Stimulated activated naive CD8-positive, alpha-beta T cell treated with anti-CD3 and anti-CD28 coated beads, Interleukin-15, amount 100 ng/mL, for 72 hours (primary cell): ENCODE measurements around the gene ZBED2.
"Not testable (repeated sequence)": the region's sequence is repeated elsewhere in the genome, so short reads cannot be mapped to it uniquely, and the experiment has no call there.

Experiments
- ATAC-seq: fragments of 150-1000 bp; cut with Tn5 transposase; 2 replicates; pipeline ENCODE4 v1.10.0; 2021; ENCODE audit warnings: mild to moderate bottlenecking, moderate library complexity
- DNase-seq, 2 donors: peaks; one replicate each; pipeline ENCODE4 v3.0.0; 2021 to 2022
- H3K27ac Mint-ChIP-seq, 2 donors: one replicate each; pipeline ENCODE4 v1.8.0; 2022; ENCODE audit warnings: mild to moderate bottlenecking in 2 of 2, mixed read lengths in 2 of 2, moderate library complexity in 2 of 2
- H3K27me3 Mint-ChIP-seq: one replicate; pipeline ENCODE4 v1.8.0; 2022; ENCODE audit warnings: mixed read lengths
- H3K4me1 Mint-ChIP-seq: one replicate; pipeline ENCODE4 v1.8.0; 2022; ENCODE audit warnings: mild to moderate bottlenecking, mixed read lengths
- H3K4me3 Mint-ChIP-seq, 2 donors: one replicate each; pipeline ENCODE4 v1.8.0; 2022; ENCODE audit warnings: mild to moderate bottlenecking in 2 of 2, mixed read lengths in 2 of 2, moderate library complexity in 1 of 2
- H3K9me3 Mint-ChIP-seq, 2 donors: one replicate each; pipeline ENCODE4 v1.8.0; 2022; ENCODE audit warnings: mixed read lengths in 2 of 2

ZBED2 gene, protein sequence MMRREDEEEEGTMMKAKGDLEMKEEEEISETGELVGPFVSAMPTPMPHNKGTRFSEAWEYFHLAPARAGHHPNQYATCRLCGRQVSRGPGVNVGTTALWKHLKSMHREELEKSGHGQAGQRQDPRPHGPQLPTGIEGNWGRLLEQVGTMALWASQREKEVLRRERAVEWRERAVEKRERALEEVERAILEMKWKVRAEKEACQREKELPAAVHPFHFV

DNA sequence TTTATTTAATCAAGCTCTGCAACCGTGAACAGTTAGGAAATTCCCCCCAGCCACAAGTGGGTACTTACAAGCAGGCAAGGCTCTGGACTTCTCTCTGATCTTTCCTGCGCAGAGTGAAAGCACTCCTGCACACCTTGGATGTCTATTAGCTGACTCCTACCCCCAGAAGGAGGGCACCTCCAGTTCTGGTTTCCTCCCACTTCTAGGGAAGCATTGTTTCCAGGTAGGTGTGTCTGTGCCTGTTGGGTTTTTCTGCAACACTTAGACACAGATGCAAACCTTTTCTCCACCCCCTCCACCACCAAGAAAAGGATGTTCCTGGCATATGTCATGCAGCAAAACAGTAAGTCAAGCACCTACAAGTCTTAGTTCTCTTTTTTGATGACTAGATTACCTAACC lies at the start of gene ZBED2:
Gene ZBED2 (minus strand): TSS at position 115 of the 400 bp plus-strand sequence. CDS start 1,145 bp downstream, outside the sequence.
- Mint-ChIP-seq H3K27ac (peak within 1 kb of the TSS; percentile 97), H3K4me3 (peak within 1 kb of the TSS; percentile 83 to 96), H3K9me3 (peaks cover 0 to 4% of the 10 kb centered on the region in 2 donors), H3K27me3 (no peaks in the 10 kb centered on the region), H3K4me1 (peaks cover 71% of the 10 kb centered on the region)
- DNase-seq, result peak in 1 of 2 donors; percentile 68
- peak; percentile 78 for ATAC-seq

DNA sequence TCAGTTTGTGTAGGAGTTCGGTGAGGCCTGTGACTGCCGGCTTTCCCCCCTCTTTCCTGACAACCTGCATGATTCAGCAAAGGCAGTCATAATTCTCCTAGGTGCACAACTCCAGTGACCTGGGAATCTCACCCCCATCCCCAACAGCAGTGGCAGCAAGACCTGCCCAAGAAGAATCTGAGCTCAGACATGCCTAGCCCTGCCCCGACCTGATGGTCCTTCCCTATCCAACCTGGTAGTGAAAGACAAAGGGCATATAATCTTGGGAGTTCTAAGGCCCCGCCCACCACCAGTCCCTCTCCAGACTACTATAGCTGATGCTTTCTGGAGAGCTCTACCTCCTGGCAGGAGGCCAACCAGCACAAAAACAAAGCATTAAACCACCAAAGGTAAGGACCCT lies 44.2 kb upstream of the ZBED2 start:
- peaks cover 39 to 52% of the 10 kb centered on the region in 2 donors for H3K9me3 Mint-ChIP-seq
- H3K4me3 Mint-ChIP-seq, result no peak overlapping the region
- DNase-seq, result no peak
- H3K27ac Mint-ChIP-seq, result no peak overlapping the region
- H3K27me3 Mint-ChIP-seq, result no peaks in the 10 kb centered on the region
- no peaks in the 10 kb centered on the region for H3K4me1 Mint-ChIP-seq
- ATAC-seq, result no peak

DNA sequence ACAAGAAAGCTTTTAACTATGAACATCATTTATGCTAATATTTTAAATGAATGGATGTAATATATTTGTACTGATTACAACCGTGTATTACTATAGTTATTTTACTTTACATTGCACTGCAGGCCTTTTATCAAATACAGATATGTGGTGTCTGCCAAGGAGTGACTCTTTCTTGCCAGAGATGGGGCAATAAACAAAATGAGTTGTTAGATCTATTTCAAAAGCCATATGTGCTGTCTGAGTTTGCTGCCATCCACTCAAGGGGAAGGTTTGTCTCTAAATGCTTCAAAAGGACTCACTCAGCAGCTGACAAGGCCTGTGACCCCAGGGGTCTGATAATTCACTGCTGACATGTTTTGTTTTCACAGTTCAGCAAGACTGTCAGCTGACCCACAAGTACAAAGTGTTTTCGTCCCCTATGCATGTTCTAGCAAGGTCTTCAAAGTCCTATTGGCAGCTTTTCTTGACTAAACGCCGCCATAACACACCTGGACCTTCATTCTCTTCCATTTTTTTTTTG lies 41.3 kb upstream of the ZBED2 start:
- ATAC-seq, result no peak
- DNase-seq, result no peak
- no peak overlapping the region for H3K4me3 Mint-ChIP-seq
- no peak overlapping the region for H3K27ac Mint-ChIP-seq
- no peaks in the 10 kb centered on the region for H3K27me3 Mint-ChIP-seq
- H3K9me3 Mint-ChIP-seq, result peaks cover 20 to 33% of the 10 kb centered on the region in 2 donors
- no peaks in the 10 kb centered on the region for H3K4me1 Mint-ChIP-seq

DNA sequence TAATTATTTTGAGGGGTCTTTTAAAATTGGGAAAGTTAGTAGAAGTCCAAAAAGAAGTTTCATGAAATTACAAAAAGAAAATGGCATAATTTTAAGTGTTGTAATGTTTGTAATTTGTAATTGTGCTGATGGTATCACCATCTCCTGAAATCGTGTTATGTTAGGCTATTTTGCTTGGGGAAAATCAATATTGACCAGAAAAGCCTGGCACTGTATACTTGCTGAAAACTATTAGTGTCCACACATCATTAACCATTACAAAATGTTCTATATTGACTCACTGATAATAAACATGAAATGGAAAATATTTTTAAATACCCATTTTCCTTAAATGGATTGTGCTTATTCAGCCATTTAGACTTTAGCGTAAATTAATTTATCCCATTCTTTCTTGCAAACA lies 40.3 kb upstream of the ZBED2 start:
- H3K4me1 Mint-ChIP-seq, result no peaks in the 10 kb centered on the region
- H3K27ac Mint-ChIP-seq, result no peak overlapping the region
- DNase-seq (no peak), ATAC-seq (no peak)
- H3K4me3 Mint-ChIP-seq, result no peak overlapping the region
- peaks cover 12 to 34% of the 10 kb centered on the region in 2 donors for H3K9me3 Mint-ChIP-seq
- H3K27me3 Mint-ChIP-seq, result no peaks in the 10 kb centered on the region

DNA sequence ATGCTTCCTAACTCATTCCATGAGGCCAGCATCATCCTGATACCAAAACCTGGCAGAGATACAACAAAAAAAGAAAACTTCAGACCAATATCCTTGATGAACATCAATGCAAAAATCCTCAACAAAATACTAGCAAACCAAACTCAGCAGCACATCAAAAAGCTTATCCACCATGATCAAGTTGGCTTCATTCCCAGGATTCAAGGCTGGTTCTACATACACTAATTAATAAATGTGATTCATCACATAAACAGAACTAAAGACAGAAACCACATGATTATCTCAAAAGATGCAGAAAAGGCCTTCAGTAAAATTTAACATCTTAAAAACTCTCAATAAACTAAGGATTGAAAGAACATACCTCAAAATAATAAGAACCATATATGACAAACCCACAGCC lies 35.5 kb upstream of the ZBED2 start:
- H3K9me3 Mint-ChIP-seq, result peaks cover 29 to 49% of the 10 kb centered on the region in 2 donors
- ATAC-seq, H3K4me3 Mint-ChIP-seq, H3K27ac Mint-ChIP-seq, H3K4me1 Mint-ChIP-seq, DNase-seq, H3K27me3 Mint-ChIP-seq: not testable (repeated sequence)

DNA sequence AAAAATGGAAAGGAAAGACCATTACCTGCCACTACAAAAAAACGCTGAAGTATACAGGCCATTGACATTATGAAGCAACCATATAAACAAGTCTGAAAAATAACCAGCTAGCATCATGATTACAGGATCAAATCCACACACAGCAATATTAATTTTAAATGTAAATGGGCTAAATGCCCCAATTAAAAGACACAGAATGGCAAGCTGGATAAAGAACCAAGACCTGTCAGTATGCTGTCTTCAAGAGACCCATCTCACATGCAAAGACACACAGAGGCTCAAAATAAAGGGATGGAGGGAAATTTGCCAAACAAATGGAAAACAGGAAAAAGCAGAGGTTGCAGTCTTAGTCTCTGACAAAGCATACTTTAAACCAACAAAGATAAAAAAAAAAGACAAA lies 33.9 kb upstream of the ZBED2 start:
- H3K4me1 Mint-ChIP-seq, H3K27ac Mint-ChIP-seq, DNase-seq, ATAC-seq, H3K4me3 Mint-ChIP-seq, H3K27me3 Mint-ChIP-seq: not testable (repeated sequence)
- H3K9me3 Mint-ChIP-seq, result peaks cover 29 to 49% of the 10 kb centered on the region in 2 donors

DNA sequence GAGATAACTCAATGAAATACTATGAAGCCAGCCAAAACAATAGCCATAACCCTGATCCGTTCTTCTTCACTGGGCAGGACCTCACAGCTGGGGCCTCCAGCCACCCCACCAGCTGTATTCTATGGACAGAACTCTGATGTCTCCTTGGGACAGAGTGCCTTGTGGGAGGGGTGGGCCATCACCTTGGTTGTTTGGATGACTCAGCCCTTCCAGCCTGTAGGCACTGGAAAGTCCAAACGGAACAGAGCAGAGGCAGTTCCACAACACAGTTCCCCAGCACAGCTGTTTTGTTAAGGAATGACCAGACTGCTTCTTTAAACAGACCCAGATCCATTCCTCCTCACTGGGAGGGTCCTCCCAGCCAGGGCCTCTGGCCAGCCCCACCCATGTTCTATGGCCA lies 31.9 kb upstream of the ZBED2 start:
- Mint-ChIP-seq H3K27me3 (no peaks in the 10 kb centered on the region), H3K4me3 (no peak overlapping the region), H3K27ac (peak overlapping the region in 1 of 2 donors; percentile 42), H3K9me3 (peaks cover 24 to 46% of the 10 kb centered on the region in 2 donors), H3K4me1 (peaks cover 9% of the 10 kb centered on the region)
- ATAC-seq (no peak), DNase-seq (no peak)

DNA sequence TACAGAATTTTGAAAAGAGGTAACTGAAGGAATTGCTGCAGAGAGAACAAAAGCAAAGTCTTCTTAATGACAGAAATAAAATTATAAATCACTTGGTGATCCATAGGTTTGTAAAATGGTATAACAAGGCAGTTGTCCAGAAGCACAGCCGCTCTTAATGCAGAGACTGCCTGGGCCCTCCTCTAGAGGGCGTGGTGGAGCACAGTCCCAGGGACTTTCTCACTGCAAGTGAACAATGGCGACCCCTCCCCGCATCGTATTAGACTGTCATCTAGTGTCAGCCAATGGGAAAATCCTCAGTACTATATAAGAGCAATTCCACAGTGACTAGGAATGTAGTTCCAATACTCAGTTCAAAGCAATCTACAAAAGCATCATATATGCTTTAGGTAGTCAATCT lies 26.4 kb upstream of the ZBED2 start:
- peaks cover 52% of the 10 kb centered on the region for H3K4me1 Mint-ChIP-seq
- no peak for ATAC-seq
- H3K27me3 Mint-ChIP-seq, result no peaks in the 10 kb centered on the region
- peaks cover 0 to 7% of the 10 kb centered on the region in 2 donors for H3K9me3 Mint-ChIP-seq
- no peak overlapping the region for H3K27ac Mint-ChIP-seq
- no peak overlapping the region for H3K4me3 Mint-ChIP-seq
- DNase-seq, result peak in 1 of 2 donors; percentile 38

DNA sequence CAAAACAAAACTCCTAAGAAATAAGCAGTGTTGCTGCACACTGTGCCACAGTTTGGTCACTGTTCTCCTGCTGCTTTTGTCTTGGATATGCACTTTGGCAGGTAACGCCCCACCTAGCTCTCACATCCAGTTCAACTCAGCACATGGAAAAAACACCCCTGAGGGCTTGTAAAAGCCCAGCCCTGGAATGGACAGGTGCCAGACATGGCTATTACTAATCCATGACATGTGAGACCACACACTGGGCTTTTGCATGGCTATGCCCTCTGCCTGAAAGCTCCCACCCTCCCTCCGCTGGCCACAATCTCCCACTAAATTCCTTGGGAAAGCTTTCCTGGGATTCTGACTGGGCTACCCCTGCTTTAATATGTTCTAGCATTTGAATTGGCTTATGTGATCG lies 24.7 kb upstream of the ZBED2 start:
- DNase-seq, result no peak
- Mint-ChIP-seq H3K9me3 (peaks cover 0 to 8% of the 10 kb centered on the region in 2 donors), H3K4me3 (no peak overlapping the region), H3K27me3 (no peaks in the 10 kb centered on the region), H3K27ac (no peak overlapping the region), H3K4me1 (peaks cover 69% of the 10 kb centered on the region)
- ATAC-seq, result no peak

DNA sequence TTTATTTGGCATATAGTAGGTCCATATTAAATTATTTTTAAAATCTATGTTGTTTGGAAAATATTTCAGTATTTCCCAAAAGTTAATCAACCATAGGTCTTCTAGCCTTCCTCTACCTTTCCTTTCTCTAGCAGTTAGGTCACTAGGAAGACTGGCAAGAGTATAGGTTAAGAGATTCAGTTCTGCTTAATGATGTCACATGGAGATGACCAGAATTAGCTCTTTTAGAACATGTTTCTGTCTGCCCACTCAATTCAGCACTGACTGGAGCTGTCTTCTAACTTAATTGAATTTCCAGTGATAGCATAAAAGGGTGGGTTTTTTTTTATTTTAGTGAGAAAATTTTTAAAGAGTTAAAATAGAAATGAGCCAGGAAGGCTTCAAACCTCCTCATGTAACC lies 23.8 kb upstream of the ZBED2 start:
- DNase-seq, result no peak
- no peak for ATAC-seq
- H3K4me3 Mint-ChIP-seq, result no peak overlapping the region

DNA sequence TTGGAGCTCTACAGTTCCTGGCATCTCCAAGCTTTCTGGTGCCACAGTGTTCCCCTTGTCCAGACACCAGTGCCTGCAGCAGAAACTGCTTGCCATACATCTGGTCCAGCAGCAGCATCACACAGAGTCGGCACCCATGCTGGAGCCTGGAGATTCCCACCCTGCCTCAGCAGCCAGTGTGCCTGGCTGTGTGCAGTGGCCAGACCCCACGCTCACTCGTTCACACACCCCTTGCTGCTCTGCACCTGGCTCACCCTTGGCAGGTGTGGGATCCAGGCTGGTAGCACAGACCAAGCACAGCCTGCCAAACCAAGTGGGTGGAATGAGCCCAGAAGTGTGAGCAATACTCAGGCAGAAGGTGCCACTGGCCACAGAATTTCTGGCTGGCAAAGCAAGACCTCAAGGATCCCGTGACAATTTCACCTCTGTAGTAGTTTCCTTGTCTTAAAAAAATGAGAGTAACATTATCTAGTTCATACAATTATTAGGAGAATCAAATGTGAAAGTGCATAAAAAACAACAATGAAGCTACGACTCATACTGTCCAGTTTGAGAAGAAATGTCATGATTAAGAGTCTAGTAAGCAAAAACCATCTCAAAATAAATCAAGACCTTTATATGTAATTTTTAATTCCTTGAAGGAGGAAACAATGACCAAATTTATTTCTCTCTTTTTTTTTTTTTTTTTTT lies 22.9 kb upstream of the ZBED2 start:
- Mint-ChIP-seq H3K4me1 (peaks cover 80% of the 10 kb centered on the region), H3K4me3 (peak overlapping the region; percentile 9 to 43), H3K27me3 (no peaks in the 10 kb centered on the region), H3K27ac (peak overlapping the region in 1 of 2 donors; percentile 83), H3K9me3 (peaks cover 0 to 13% of the 10 kb centered on the region in 2 donors)
- ATAC-seq (no peak), DNase-seq (no peak)

More for the DNA sequence above, 23.8 kb upstream of the ZBED2 start:
- Mint-ChIP-seq H3K9me3 (peaks cover 0 to 13% of the 10 kb centered on the region in 2 donors), H3K27me3 (no peaks in the 10 kb centered on the region), H3K27ac (no peak overlapping the region), H3K4me1 (peaks cover 71% of the 10 kb centered on the region)

DNA sequence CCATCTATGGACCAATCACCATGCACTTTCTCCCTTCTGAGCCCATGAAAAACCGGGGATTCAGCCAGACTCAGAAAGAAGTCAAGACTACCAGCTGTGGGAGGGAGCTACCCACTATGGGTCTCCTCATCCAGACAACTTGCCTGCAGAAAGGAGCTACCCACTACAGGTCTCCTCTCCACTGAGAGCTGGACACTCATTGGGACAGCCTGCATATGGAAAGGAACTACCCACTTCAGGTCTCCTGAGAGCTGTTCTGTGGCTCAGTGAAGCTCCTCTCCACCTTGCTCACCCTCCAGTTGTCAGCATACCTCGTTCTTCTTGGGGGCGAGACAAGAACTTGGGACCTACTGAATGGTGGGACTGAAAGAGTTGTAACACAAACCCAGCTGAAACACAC lies 22.3 kb upstream of the ZBED2 start:
- ATAC-seq (no peak), DNase-seq (peak in 1 of 2 donors; percentile 20)
- Mint-ChIP-seq H3K4me1 (peaks cover 86% of the 10 kb centered on the region), H3K27me3 (no peaks in the 10 kb centered on the region), H3K4me3 (peak overlapping the region in 1 of 2 donors; percentile 43), H3K27ac (peak overlapping the region in 1 of 2 donors; percentile 83), H3K9me3 (peaks cover 0 to 13% of the 10 kb centered on the region in 2 donors)

DNA sequence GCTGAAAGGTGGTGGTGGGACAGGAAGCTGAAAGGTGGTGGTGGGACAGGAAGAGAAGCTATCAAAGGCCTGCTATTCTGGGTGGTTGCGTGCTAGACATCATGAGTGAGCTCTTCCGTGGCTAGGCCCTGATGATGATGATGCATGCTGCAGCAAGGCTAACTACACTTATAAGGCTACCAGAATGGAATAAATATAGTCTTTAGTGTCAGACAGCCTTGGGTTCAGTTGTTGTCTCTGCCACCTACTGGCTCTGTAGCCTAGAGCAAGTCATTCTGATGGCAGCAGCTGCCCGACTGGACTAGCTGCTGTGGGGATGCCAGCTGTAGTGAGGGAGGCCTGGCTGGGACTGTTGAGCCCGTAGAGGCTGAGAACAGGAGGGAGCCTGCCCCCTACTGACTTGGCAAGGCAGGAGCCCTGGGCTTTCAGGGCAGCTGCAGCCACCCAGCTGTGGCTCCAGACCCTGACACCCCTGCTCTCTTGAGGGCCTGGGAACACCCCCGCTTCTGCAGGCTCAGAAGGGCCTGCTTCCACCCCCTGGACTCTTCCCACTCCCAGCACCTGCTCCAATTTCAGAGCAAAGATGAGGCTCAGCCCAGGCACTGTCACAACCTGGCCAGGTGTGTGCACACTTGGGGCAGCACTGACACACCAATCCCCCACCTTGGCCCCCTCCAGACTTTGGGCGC lies 21.4 kb upstream of the ZBED2 start:
- Mint-ChIP-seq H3K27ac (peak overlapping the region; percentile 95 to 97), H3K4me3 (peak overlapping the region; percentile 43 to 73), H3K4me1 (peaks cover 88% of the 10 kb centered on the region), H3K9me3 (peaks cover 0 to 13% of the 10 kb centered on the region in 2 donors), H3K27me3 (no peaks in the 10 kb centered on the region)
- DNase-seq, result peak; percentile 64 to 82
- peak; percentile 92 for ATAC-seq

DNA sequence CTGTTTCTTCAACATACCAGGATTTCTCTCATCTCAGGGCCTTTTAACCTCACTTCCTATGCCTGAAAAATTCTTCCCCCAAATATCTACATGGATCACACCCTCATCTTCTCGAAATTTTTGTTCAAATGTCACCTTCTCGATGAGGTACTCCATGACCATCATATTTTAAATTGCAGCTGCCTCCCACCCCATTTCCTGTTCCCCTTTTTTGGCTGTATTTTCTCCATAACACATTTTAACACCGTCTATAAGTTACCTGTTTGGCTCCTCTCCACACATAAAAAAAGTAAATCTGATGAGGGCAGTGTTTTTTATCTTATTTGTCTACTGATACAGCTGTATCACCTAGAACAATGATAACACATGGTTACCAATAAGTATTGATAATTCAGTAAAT lies 20.7 kb upstream of the ZBED2 start:
- Mint-ChIP-seq H3K4me3 (peak overlapping the region; percentile 45 to 79), H3K4me1 (peaks cover 88% of the 10 kb centered on the region), H3K27ac (peak overlapping the region; percentile 95 to 97), H3K9me3 (peaks cover 0 to 13% of the 10 kb centered on the region in 2 donors), H3K27me3 (no peaks in the 10 kb centered on the region)
- ATAC-seq (no peak), DNase-seq (no peak)

DNA sequence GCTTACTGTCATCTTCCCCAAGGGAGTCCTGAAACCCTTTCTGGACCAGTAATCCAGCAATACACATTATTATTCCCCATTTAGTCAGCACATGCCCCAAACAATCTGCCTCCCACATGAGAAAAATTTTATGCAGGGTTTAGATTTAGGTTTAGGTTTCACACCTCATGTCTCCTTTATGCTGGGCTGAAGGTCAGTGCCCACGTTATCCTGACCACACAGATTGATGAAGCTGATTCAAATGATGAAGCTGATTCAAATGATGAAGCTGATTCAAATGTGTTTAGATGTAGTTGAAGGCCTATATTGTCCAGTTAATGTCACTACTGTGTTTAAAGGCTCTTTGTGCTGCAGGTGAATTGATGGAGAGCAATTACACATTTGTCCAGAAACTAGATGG lies 18.1 kb upstream of the ZBED2 start:
- Mint-ChIP-seq H3K27ac (peak overlapping the region; percentile 55 to 93), H3K4me1 (peaks cover 100% of the 10 kb centered on the region), H3K9me3 (peaks cover 0 to 13% of the 10 kb centered on the region in 2 donors), H3K4me3 (peak overlapping the region; percentile 68 to 78), H3K27me3 (no peaks in the 10 kb centered on the region)
- ATAC-seq (peak; percentile 14), DNase-seq (peak in 1 of 2 donors; percentile 44)
